NCI-H460 (cell line): ENCODE data around the gene PPM1G. TPM values are rescaled to one million over a fixed set of nuclear protein-coding genes. Genes with fewer than 3 reads are reported as not detected.
"Not testable (repeated sequence)": the region's sequence is repeated elsewhere in the genome, so short reads cannot be mapped to it uniquely, and the experiment has no call there.

Experiments
- DNase-seq: peaks from one replicate; pipeline ENCODE4 v3.0.0-alpha.2; 2016; ENCODE audit warnings: low read depth; ENCODE audit errors: extremely low read depth
- polyA plus RNA-seq: library from polyadenylated mRNA; depleted of rRNA; stranded (reverse); fragments of >200 nt; gene quantifications from 2 replicates; pipeline ENCODE4 v1.2.3, GENCODE V29; 2014; cell fraction: nucleus; rRNA removed
- total RNA-seq: library from RNA; depleted of rRNA; stranded (reverse); fragments of >200 nt; shearing (Covaris generic); gene quantifications from 2 replicates; pipeline ENCODE4 v1.2.3, GENCODE V29; 2014; rRNA removed

PPM1G gene, protein sequence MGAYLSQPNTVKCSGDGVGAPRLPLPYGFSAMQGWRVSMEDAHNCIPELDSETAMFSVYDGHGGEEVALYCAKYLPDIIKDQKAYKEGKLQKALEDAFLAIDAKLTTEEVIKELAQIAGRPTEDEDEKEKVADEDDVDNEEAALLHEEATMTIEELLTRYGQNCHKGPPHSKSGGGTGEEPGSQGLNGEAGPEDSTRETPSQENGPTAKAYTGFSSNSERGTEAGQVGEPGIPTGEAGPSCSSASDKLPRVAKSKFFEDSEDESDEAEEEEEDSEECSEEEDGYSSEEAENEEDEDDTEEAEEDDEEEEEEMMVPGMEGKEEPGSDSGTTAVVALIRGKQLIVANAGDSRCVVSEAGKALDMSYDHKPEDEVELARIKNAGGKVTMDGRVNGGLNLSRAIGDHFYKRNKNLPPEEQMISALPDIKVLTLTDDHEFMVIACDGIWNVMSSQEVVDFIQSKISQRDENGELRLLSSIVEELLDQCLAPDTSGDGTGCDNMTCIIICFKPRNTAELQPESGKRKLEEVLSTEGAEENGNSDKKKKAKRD
- 108 and 112 TPM in 2 replicates for total RNA-seq
- 142 and 143 TPM in 2 replicates for polyA plus RNA-seq

DNA sequence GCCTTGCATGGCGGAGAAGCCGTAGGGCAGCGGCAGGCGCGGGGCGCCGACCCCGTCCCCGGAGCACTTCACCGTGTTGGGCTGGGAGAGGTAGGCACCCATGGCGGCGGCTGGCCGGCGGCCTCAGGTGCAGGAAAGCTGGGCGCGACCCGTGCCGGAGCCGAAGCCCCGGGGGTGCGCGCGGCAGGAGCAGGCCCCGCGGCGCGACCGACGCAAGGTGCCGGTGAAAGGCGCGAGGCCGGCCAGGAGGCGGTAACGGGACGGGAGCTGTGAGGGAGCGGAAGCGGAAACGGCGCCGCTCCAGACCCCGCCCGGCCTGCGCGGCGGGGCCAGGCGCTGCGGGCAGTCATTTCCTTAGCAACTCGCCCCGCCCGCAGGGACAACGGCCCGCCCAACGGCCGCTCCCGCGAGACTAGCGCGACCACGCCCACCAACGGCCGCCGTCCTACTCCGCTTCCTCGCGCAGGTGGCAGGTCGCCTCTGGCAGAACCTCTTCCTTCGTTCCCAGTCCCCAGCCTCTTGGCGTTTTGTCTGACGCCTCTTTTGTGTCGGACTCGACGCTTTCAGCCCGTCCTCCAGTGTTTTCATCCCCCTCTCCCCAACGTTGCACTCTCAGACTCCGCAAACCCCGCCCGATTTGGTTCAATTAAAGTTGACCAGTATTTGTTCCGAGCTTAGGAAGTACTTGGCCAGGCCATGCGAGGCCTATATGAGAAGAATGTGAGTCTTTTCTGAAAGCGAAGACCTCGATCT is at the start of gene PPM1G:
TSS of gene PPM1G (minus strand) at position 271 of the 753 bp plus-strand sequence. CDS start at position 102, 169 bp downstream.
- peak; percentile 93 for DNase-seq

DNA sequence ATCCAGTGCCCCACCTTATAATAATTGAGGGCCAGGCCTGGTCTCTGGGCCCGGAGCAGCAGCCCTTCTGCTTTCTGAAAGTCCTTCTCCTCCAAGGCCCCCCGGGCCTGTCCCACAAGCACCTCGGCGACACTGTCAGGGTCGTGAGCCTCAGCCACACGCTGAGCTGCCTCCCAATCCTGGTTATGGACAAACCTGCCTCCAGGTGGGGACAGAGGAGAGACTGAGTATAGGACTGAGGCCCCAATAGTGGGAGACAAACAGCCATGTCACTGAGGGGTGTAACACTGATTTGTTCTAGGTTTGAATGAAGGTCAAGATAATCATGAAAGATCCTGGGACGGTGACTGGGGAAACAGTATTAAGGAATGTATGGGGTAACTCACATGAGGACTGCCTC is 44.6 kb upstream of the PPM1G start:
- no peak for DNase-seq

DNA sequence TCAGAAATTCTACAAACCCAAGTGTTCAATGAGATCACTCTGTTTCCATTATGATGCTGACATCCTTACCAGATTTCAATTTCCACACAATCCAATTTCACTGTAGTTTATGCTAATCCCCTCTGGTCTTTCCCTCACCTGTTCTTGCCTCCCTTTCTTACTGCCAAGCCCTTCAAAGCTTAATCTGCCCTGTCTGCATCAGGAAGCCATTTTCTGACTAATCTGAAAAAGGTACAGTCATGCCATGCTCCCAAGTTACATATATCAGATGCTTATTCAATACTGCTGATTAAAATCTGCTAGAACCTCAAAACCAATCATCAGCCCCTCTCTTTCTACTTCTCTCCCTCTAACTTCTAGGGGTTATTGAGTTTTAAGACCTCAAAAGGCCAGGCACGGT is 41.7 kb upstream of the PPM1G start:
- no peak for DNase-seq

DNA sequence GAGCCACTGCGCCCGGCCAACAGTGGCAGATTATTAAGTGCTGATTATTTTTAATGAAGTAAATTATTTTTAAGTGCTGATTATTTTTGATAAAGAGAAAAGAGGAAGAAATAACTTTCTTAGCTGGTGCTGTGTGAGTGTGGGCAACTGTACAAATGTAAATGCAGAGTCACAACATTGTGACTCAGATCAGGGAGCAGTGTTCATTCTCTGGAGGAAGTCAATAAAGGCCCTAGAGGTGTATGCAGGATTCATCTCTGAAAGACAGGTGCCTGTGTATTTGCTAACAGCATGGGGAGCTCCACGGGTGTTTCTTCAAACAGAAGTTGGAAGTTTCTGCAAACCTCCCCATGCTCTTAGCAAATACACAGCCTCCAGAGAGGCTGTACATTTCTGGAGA is 39.0 kb upstream of the PPM1G start:
- DNase-seq: no peak

DNA sequence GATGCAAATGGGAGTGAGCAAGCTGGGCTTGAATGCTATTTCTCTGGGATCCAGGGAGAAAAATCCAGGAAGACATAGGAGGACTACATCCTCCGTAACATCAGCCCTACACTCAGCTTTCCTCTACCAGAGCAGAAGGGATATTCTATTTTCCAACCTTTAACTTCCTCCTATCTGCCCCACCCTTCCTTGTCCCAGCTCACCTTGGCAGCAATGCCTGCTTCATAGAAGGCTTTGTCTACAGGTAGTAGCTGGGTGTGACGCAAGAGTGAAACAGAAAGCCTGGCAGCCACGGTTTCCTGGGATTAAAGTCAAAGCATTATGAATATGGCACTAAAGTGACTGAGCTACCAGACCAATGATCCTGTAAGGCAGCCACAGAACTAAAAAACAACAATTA is 36.7 kb upstream of the PPM1G start:
- DNase-seq: no peak

DNA sequence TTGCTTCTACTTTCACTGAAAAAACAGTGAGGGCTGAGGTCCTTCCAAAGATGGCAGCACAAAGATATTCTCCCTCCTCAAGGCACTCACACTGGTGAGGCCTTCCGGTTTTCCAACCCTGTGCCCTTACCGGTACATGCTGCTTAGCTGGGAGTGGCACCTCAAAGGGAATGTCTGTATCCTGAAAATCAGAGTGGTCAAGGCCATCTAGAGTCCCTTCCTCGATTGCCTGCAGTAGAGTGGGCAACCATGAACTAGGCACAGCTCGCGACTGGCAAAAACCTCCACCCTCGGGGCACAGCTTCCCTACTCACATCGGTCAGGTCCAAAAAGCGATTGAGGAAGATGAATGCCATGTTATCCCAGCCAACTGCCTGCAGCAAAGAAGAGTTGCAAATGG is 36.2 kb upstream of the PPM1G start:
- DNase-seq: no peak

DNA sequence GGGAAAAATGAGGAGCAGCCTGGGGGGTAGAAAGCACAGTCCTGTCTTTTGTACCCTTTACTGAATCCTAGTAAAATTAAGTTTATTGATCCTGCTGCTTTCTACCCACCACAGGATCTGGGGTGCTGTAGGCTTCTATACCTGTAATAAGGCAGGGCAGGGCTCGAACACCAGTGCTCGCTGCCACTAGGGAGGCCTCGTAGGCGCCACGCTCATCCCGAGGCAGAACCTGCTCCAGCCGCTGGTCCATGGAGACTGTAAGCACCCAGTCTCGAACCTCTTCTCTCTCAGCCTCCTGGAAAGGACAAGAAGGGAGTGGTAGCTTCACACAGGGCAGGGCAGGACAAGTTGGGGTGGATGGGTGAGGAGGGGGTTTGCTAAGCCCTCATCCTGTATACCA is 35.8 kb upstream of the PPM1G start:
- no peak for DNase-seq

DNA sequence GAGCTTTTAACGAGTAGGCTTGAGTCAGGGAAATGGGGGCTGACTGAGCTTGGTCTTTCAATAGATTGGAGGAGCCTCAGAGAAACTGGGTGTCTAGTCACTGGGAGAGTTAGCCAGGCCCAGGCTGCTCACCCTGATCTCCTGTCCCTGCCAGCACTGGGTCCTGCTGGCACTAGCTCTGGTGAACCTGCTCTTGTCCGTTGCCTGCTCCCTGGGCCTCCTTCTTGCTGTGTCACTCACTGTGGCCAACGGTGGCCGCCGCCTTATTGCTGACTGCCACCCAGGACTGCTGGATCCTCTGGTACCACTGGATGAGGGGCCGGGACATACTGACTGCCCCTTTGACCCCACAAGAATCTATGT is 33.5 kb upstream of the PPM1G start:
- no peak for DNase-seq

DNA sequence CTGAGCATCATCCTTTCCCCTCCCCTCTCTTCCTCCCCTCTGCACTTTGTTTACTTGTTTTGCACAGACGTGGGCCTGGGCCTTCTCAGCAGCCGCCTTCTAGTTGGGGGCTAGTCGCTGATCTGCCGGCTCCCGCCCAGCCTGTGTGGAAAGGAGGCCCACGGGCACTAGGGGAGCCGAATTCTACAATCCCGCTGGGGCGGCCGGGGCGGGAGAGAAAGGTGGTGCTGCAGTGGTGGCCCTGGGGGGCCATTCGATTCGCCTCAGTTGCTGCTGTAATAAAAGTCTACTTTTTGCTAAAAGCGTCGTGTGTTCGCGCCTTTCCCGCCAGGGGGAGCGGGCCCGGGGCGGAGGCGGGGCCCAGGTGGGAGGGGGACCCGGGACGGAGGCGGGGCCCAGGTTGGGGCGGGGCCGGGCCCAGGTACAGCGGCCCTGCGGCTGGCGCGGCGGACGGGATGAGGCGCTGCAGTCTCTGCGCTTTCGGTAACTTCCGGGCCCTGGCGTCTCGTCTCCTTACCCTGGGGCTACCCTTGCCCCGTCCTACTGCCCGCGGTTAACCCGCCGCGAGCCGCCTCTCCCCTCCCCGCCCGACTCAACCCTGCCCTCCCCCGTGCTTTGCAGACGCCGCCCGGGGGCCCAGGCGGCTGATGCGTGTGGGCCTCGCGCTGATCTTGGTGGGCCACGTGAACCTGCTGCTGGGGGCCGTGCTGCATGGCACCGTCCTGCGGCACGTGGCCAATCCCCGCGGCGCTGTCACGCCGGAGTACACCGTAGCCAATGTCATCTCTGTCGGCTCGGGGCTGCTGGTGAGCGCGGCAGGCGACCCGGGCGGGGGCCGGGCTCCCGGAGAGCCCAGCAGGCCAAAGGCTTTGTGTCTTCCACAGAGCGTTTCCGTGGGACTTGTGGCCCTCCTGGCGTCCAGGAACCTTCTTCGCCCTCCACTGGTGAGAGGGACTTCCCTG is 32.8 kb upstream of the PPM1G start, which contains the start of gene KRTCAP3:
TSS of gene KRTCAP3 (plus strand) at position 424 of the 962 bp plus-strand sequence. CDS start at position 456, 32 bp downstream.
- no peak for DNase-seq

DNA sequence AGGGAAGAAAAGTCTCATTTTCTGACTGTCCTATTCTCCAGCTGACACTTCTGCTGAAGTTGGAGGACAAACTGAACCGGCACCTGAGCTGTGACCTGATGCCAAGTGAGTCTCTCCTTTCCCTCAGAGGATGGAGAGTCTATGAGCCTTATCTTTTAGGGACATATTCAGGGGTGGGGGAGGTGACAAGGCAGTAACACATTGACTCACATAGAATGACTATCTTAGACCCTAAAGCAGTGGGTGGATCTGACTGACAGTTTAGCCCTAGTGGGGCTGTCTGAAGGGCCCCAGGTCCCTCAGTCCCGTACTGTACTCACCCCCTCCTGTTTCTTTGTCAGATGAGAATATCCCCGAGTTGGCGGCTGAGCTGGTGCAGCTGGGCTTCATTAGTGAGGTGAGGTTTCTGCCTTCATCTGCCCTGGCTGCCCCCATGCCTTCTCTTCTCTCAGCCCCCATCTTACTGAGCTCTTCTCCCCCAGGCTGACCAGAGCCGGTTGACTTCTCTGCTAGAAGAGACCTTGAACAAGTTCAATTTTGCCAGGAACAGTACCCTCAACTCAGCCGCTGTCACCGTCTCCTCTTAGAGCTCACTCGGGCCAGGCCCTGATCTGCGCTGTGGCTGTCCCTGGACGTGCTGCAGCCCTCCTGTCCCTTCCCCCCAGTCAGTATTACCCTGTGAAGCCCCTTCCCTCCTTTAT is 32.0 kb upstream of the PPM1G start:
- no peak for DNase-seq

DNA sequence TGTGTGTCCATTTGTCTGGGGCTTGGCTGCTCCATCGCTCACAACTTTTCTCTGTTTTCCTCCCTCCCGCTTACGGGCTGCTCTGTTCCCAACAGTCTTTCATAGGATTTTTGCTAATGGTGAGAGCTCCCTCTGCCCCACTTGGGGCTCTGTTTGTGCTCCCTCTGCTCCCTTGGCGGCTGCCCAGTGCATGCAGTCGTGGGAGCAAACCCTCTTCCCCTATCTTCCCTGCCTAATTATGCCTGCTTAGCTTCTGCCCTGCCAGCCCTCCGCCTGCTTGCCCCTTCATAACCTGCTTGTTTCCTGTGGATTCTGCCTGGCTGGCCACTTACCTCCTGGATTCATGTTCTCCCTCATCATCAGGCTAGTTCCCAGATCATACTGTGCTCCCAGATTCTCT is 26.2 kb upstream of the PPM1G start:
- DNase-seq: no peak

DNA sequence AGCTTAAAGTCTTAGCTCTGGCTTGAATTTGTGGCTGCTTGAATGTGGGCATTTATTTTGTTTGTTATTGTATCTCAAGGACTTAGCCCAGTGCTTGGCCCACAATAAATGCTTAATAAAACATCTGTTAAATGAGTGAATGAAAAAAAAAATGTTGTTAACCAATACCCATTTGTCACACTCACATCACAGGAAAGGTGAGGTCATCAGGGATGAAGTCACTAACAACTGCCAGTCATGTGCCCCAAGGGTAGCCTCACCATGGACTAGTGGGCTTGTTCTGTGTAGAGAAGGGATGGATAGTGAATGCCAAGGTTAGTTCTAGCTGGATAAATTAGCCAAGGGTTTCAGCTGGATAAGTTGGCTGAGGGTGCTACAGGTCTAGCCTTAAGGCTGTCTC is 22.0 kb upstream of the PPM1G start:
- DNase-seq: no peak

DNA sequence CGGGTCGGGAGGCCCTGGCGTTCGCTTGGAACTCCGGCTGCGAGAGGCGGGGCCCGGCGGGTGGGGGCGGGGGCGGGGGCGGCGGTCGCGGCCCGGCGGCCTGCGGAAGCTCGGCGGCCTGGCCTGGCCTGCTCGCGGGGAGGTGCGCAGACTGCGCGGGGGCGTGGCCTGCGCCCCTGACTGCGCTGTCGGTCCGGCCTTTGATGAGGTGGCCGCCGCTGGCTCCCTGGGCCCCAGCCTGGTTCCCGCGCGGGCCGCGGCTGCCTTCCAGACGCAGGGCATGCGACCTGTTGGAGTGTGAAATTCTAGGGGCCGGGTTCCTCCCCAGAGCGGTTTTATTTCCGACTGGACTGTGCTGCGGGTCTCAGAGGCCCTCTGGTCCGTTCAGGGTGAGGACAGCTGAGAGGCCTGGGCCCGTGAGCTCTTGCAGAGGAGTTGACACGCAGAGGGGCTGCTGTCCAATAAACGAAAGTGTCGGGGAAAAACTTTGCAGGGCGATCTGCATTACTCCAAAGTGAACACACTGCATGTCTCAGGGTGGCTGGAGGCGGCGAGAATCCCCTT is 19.7 kb upstream of the PPM1G start:
- DNase-seq: peak; percentile 80

DNA sequence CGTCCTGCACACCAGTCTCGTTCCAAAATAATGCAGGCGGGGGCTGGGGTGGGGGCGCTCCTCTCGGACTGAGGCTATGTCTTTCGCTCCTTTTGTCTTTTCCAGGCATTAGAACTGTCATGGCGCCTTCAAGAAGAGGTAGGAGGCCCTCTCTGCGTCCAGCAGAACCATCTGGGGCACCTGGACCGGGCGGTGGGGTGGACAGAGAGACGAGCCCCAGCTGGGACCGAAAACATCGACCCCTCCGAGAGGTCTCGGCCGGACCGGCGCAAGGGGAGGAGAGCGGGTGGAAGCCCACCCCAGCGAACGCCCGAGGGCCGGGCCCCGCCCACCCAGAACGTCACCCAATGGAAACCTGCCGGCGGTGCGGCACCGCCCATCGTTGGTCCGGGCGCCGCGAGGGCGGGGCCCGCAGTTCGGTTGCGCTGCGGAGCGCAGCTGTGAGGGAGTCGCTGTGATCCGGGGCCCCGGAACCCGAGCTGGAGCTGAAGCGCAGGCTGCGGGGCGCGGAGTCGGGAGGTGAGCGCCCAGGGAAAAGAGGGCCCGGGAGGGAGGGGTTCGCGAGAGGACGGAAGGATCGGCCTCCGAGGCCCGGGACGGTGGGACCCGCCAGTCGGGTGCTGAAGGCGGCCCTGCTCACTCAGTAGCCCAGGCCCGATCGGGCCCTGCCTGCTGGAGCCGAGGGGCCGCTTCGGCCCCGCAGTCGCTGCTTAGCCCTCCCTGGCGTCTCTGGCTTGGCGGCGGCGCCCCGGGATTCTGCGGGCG is 19.0 kb upstream of the PPM1G start, which contains the start of gene NRBP1:
TSS of gene NRBP1 (plus strand) at position 419 of the 765 bp plus-strand sequence. CDS start 4,643 bp downstream, outside the sequence.
- peak; percentile 83 for DNase-seq

DNA sequence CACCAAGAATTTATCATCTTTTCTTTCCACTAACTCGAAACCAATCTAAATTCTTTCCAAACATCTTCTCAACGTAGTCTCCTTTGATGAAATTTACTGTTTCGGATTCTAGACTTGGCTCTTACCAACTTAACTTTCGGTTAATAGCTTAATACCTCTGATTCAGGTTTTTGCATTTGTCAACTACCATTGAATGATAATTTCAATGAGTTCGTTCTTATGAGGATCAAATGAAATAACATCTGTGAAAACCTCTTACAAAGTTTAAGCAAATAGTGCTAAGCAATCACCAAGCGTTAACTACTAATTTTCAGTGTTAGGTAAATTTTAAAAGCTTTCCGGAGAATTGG is 18.4 kb upstream of the PPM1G start:
- no peak for DNase-seq

DNA sequence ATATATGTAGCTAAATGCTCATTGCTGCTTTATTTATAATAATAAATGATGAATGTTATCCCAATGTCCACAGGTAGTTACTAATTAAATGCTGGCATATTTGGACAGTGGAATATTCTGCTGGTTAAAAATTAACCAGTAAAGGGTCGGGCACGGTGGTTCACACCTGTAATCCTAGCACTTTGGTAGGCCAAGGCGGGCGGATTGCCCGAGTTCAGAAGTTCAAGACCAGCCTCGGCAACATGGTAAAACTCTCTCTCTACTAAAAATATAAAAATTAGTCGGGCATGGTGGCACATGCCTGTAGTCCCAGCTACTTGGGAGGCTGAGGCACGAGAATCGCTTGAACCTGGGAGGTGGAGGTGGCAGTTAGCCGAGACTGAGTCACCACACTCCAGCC is 15.6 kb upstream of the PPM1G start:
- DNase-seq: not testable (repeated sequence)

DNA sequence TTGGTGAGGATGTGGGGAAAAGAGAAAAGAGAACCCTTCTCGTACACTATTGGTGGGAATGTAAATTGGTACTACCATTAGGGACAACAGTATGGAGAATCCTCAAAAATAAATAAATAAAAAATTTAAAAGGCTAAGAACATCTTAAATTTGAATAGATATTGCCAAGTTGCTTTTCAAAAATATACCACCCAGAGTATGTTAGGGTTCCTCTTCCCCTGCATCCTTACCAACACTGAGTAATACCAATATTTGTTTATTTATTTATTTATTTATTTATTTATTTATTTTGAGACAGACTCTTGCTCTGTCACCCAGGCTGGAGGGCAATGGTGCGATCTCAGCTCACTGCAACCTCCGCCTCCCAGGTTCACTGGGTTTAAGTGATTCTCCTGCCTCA is 13.6 kb upstream of the PPM1G start:
- no peak for DNase-seq

DNA sequence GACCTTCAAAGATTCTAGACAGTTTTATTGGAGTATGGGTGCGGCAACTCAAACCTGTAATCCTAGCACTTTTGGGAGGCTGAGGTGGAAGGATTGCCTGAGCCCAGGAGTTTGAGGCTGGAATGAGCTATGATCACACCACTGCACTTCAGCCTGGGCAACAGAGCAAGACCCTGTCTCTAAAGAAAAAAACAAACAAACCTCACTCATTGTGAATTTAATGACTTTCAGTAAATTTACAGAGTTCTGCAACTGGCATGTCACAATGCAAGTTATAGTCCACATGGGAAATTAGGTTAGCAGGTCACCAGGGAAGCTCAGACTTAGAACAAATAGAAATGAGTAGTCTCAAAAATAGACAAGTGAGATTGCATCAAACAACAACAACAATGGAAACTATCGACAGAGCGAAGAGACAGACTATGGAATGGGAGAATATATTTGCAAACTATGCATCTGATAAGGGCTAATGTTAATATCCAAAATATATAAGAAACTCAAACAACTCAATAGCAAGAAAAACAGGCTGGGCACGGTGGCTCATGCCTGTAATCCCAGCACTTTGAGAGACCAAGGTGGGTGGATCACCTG is 12.4 kb upstream of the PPM1G start:
- DNase-seq: no peak
